ENCODE measurements around the gene DLX4. TPM values are rescaled to one million over a fixed set of nuclear protein-coding genes. Genes with fewer than 3 reads are reported as not detected.

The DLX4 gene
- total and polyA plus RNA-seq, 2 of the 4 experiments (the other 2 are of a cell fraction) = not detected

DNA sequence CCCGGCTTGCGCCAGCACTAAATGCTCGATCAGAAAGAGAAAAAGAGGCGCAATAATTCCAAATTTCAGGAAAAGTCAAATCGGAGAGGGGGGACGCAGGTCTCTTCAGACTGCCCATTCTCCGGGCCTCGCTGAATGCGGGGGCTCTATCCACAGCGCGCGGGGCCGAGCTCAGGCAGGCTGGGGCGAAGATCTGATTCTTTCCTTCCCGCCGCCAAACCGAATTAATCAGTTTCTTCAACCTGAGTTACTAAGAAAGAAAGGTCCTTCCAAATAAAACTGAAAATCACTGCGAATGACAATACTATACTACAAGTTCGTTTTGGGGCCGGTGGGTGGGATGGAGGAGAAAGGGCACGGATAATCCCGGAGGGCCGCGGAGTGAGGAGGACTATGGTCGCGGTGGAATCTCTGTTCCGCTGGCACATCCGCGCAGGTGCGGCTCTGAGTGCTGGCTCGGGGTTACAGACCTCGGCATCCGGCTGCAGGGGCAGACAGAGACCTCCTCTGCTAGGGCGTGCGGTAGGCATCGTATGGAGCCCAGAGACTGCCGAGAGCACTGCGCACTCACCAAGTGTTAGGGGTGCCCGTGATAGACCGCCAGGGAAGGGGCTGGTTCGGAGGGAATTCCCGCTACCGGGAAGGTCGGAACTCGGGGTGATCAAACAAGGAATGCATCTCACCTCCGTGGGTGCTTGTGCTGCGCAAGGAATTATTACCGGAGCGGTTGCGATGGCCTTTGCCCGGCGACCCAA is 4.0 kb upstream of the DLX4 start:
- H3K4ac ChIP-seq (ENCODE audit: low read depth, low read length) = no peak overlapping the region
- CTCF ChIA-PET = no interaction called here
- H4K8ac ChIP-seq (ENCODE audit: low read depth in 2 of 2, low read length in 2 of 2) = no peak overlapping the region
- H3K9me1 ChIP-seq (ENCODE audit: insufficient read depth, low read length) = no peaks in the 10 kb centered on the region
- H2AK5ac ChIP-seq (ENCODE audit: low read depth, low read length) = no peak overlapping the region
- no peak overlapping the region for H3K14ac ChIP-seq (replicated peaks; ENCODE audit: low read depth, low read length)
- no peak overlapping the region for H3K4me3 ChIP-seq (ENCODE audit: insufficient read depth, low read depth, low read length)
- H4K91ac ChIP-seq (ENCODE audit: insufficient read depth, low read depth, low read length) = no peak overlapping the region
- no peak for DNase-seq
- no peak overlapping the region for H2BK120ac ChIP-seq (ENCODE audit: low read depth, low read length)
- ATAC-seq (ENCODE audit: low read depth) = no peak
- no peak overlapping the region for H3K56ac ChIP-seq (ENCODE audit: extremely low read depth, insufficient read depth, low read length)
- H3K27ac ChIP-seq (ENCODE audit: insufficient read depth, low read length) = no peak overlapping the region
- H3K23ac ChIP-seq (ENCODE audit: low read depth, low read length) = no peak overlapping the region
- no peak overlapping the region for H2AK9ac ChIP-seq (replicated peaks; ENCODE audit: low read depth, low read length, poor library complexity)
- dilution Hi-C loops (cut with HindIII; ENCODE audit: low sequenced_read_pairs, unreplicated experiment) (no loop called here), in situ Hi-C loops (cut with MboI; ENCODE audit: low sequenced_read_pairs) (no loop called here), intact Hi-C loops (cut with micrococcal nuclease) (no loop called here)
- H2BK15ac ChIP-seq (ENCODE audit: low read depth, low read length) = no peak overlapping the region
- no peaks in the 10 kb centered on the region for H3K36me3 ChIP-seq (ENCODE audit: control insufficient read depth, insufficient read depth, low read length)
- H4K5ac ChIP-seq (ENCODE audit: low read depth, low read length) = no peak overlapping the region
- H3K27me3 ChIP-seq (ENCODE audit: control insufficient read depth, insufficient read depth, low read length) = peaks cover 82% of the 10 kb centered on the region
- no peak overlapping the region for H3K9ac ChIP-seq (ENCODE audit: low read depth, low read length)
- H2BK5ac ChIP-seq (ENCODE audit: low read depth, low read length, poor library complexity, severe bottlenecking) = no peak overlapping the region
- H4K20me1 ChIP-seq (ENCODE audit: insufficient read depth, low read length) = peaks cover 5% of the 10 kb centered on the region
- no peak overlapping the region for H3K4me2 ChIP-seq (ENCODE audit: low read depth, low read length)
- TF ChIP-seq SMC3 (IDR thresholded peaks at IDR 0.05; ENCODE audit: low read depth, low read length) = no peak
- peaks cover 15% of the 10 kb centered on the region for H3K9me3 ChIP-seq (ENCODE audit: control insufficient read depth, insufficient read depth, low read length)
- H2AFZ ChIP-seq (replicated peaks; ENCODE audit: low read length, poor library complexity) = no peak overlapping the region
- H2BK20ac ChIP-seq (ENCODE audit: low read depth, low read length) = no peak overlapping the region
- POLR2A ChIA-PET (ENCODE audit: unreplicated experiment) = no interaction called here
- BruUV-seq (replicated peaks) = no TSS peak
- 11% methylated on average over 13 of the region's 52 CpGs; no CpG with 5 or more reads in 1 of the 2 experiments for WGBS, 2 experiments (ENCODE audit: extremely low coverage in 2 of 2, insufficient read length in 1 of 2)
- H3K4me1 ChIP-seq (ENCODE audit: control insufficient read depth, insufficient read depth, low read length) = no peaks in the 10 kb centered on the region
- no peak overlapping the region for H3K18ac ChIP-seq (ENCODE audit: low read depth, low read length)
- no peaks in the 10 kb centered on the region for H3K79me1 ChIP-seq (ENCODE audit: low read depth in 1 of 2, low read length in 2 of 2)

Measured in IMR-90 (cell line).